Chondrocyte (in vitro differentiated cells): ENCODE measurements around the gene WTAP. TPM values are rescaled to one million over a fixed set of nuclear protein-coding genes. Genes with fewer than 3 reads are reported as not detected.
A peak's percentile ranks its signal among the peaks of the same experiment; 100 is the strongest.

Source experiments
- DNase-seq: peaks from one replicate; pipeline ENCODE4 v3.0.0; 2021; ENCODE audit warnings: mixed read lengths, low spot score
- H3K27ac Mint-ChIP-seq: one replicate; pipeline ENCODE4 v1.8.0; 2021; ENCODE audit warnings: mild to moderate bottlenecking, moderate library complexity, mixed read lengths; ENCODE audit not compliant: unreplicated experiment
- H3K27me3 Mint-ChIP-seq: 2 replicates; pipeline ENCODE4 v1.8.0; 2021; ENCODE audit warnings: low read depth, mixed read lengths
- H3K36me3 Mint-ChIP-seq: 2 replicates; pipeline ENCODE4 v1.8.0; 2021; ENCODE audit warnings: low read depth, mixed read lengths
- H3K4me1 Mint-ChIP-seq: 2 replicates; pipeline ENCODE4 v1.8.0; 2021; ENCODE audit warnings: low read depth, mild to moderate bottlenecking, mixed read lengths
- H3K4me3 Mint-ChIP-seq: one replicate; pipeline ENCODE4 v1.8.0; 2021; ENCODE audit warnings: mild to moderate bottlenecking, moderate library complexity, mixed read lengths; ENCODE audit not compliant: unreplicated experiment
- H3K9me3 Mint-ChIP-seq: 2 replicates; pipeline ENCODE4 v1.8.0; 2021; ENCODE audit warnings: low read depth, mixed read lengths
- total RNA-seq: library from RNA; stranded (reverse); gene quantifications from 3 replicates; pipeline ENCODE4 v1.2.1, GENCODE V29; 2021
- TF ChIP-seq, protein P1 (sequence below): fragments of 200-600 bp; sonication (generic); IDR thresholded peaks from 2 replicates; pipeline ENCODE4 v1.5.0; 2021; ENCODE audit warnings: antibody characterized with exemption, mild to moderate bottlenecking, moderate library complexity

WTAP gene
- total RNA-seq, 1 donor from 2014 or later: 65.9 TPM

DNA sequence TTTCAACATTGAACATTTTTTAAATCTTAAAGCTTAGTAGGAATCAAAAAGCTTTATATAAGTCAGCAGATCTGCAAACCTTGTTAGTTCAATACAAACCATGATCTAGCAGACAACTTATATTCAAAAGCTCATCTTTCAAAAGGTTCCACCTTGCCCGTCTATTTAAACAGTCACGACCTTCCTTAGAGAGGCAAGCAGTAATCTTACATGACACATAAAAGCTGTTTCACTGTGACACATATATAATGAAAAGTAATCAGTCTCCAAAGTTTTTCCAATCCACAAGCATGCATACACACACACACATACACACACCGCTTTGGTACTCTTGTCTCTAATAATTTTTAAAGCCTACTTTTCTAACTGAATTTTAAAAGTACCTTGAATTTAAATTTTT lies 47.2 kb upstream of the WTAP start:
- Mint-ChIP-seq H3K36me3 (peaks cover 8% of the 10 kb centered on the region), H3K4me3 (no peak overlapping the region), H3K9me3 (no peaks in the 10 kb centered on the region), H3K4me1 (peaks cover 13% of the 10 kb centered on the region), H3K27me3 (no peaks in the 10 kb centered on the region), H3K27ac (peak overlapping the region; percentile 28)
- no peak for DNase-seq
- TF ChIP-seq, protein P1, sequence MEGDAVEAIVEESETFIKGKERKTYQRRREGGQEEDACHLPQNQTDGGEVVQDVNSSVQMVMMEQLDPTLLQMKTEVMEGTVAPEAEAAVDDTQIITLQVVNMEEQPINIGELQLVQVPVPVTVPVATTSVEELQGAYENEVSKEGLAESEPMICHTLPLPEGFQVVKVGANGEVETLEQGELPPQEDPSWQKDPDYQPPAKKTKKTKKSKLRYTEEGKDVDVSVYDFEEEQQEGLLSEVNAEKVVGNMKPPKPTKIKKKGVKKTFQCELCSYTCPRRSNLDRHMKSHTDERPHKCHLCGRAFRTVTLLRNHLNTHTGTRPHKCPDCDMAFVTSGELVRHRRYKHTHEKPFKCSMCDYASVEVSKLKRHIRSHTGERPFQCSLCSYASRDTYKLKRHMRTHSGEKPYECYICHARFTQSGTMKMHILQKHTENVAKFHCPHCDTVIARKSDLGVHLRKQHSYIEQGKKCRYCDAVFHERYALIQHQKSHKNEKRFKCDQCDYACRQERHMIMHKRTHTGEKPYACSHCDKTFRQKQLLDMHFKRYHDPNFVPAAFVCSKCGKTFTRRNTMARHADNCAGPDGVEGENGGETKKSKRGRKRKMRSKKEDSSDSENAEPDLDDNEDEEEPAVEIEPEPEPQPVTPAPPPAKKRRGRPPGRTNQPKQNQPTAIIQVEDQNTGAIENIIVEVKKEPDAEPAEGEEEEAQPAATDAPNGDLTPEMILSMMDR: no peak

GRCh38 chr6:159681191-159681880 lies 46.0 kb upstream of the WTAP start:
- H3K4me3 Mint-ChIP-seq: no peak overlapping the region
- no peak for DNase-seq
- peaks cover 11% of the 10 kb centered on the region for H3K36me3 Mint-ChIP-seq
- TF ChIP-seq, protein P1: no peak
- no peaks in the 10 kb centered on the region for H3K9me3 Mint-ChIP-seq
- no peaks in the 10 kb centered on the region for H3K27me3 Mint-ChIP-seq
- peaks cover 13% of the 10 kb centered on the region for H3K4me1 Mint-ChIP-seq
- no peak overlapping the region for H3K27ac Mint-ChIP-seq

GRCh38 chr6:159682295-159682694 lies 45.0 kb upstream of the WTAP start:
- H3K4me3 Mint-ChIP-seq: no peak overlapping the region
- DNase-seq: no peak
- H3K27ac Mint-ChIP-seq: no peak overlapping the region
- H3K9me3 Mint-ChIP-seq: no peaks in the 10 kb centered on the region
- TF ChIP-seq, protein P1: no peak
- H3K36me3 Mint-ChIP-seq: peaks cover 11% of the 10 kb centered on the region
- peaks cover 13% of the 10 kb centered on the region for H3K4me1 Mint-ChIP-seq
- no peaks in the 10 kb centered on the region for H3K27me3 Mint-ChIP-seq

DNA sequence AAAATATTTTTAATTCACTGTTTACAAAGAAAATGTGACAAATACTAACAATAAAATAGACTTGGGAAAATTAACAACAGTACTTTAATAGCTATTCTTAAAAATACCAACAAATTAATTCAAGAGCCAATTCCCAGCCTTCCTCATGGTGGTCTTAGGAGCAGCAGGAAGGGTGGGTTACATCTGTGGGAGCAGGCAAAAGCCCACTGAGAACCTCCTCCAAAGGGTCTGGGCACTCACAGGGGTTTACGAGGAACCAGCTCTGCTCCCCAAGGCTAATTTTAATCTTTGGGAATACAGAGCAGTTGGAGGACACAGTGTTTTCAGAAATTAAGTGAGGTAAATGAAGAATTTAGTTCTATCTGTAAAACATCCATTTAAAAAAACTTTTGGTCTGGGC lies 44.5 kb upstream of the WTAP start:
- Mint-ChIP-seq H3K9me3 (no peaks in the 10 kb centered on the region), H3K36me3 (peaks cover 11% of the 10 kb centered on the region), H3K4me1 (peaks cover 13% of the 10 kb centered on the region), H3K4me3 (no peak overlapping the region), H3K27ac (no peak overlapping the region), H3K27me3 (no peaks in the 10 kb centered on the region)
- TF ChIP-seq, protein P1: no peak
- no peak for DNase-seq

DNA sequence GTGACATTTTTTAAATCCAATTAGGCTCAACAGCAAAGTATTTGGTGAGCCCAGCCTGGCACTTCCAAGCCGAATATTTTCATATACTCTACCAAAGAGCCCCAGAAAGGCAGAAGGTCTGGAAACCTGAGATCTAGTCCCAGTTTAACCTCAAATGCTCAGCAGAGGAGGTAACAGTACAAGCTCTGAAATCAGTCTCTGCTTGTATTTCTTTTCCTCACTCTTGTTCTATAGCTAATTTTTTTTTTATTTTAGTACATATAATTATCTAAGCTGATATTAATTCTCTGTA lies 43.3 kb upstream of the WTAP start:
- DNase-seq: no peak
- no peaks in the 10 kb centered on the region for H3K27me3 Mint-ChIP-seq
- H3K9me3 Mint-ChIP-seq: no peaks in the 10 kb centered on the region
- H3K27ac Mint-ChIP-seq: no peak overlapping the region
- TF ChIP-seq, protein P1: no peak
- H3K4me3 Mint-ChIP-seq: no peak overlapping the region
- peaks cover 13% of the 10 kb centered on the region for H3K4me1 Mint-ChIP-seq
- peaks cover 13% of the 10 kb centered on the region for H3K36me3 Mint-ChIP-seq
